ENCODE results near the gene CHSY1. TPM values are rescaled to one million over a fixed set of nuclear protein-coding genes. Genes with fewer than 3 reads are reported as not detected.

CHSY1 gene
- polyA plus RNA-seq, 2 of the 4 experiments (the other 2 are of a cell fraction): 16.0 to 28.1 TPM

- TF ChIP-seq HOXB5 (CRISPR knock-in tag; IDR thresholded peaks at IDR 0.05): no peak
- TF ChIP-seq ZNF302 (CRISPR knock-in tag; IDR thresholded peaks at IDR 0.05): no peak
- TF ChIP-seq RCOR1 (IDR thresholded peaks at IDR 0.05; ENCODE audit: low read depth, low read length): no peak
Observed at GRCh38 chr15:101192081-101192480, 59.8 kb downstream of the CHSY1 start (continued).

DNA sequence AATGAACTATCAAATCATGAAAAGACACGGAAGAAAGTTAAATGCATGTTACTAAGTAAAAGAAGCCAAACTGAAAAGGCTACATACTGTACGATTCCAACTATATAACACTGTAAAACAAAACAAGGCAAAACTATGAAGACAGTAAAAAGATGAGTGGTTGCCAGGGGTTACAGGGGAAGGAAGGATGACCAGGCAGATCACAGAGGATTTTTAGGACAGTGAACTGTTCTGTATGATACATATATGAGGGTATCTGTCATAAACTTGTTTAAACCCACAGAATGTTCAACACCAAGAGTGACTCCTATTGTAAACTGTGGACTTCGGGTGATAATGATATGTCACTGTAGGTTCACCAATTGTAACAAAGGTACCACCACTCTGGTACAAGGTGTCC is 60.6 kb downstream of the CHSY1 start:
- TF ChIP-seq HOXB5 (CRISPR knock-in tag; IDR thresholded peaks at IDR 0.05): no peak
- TF ChIP-seq PHF8 (IDR thresholded peaks at IDR 0.05; ENCODE audit: borderline replicate concordance, low read depth): no peak
- TF ChIP-seq HEYL (CRISPR knock-in tag; IDR thresholded peaks at IDR 0.05): no peak
- ATAC-seq (no peak), FAIRE-seq (no peak), DNase-seq (ENCODE audit: low read depth in 1 of 2, low spot score in 1 of 2) (no peak)
- ChIA-PET CTCF (interaction anchor here (1.0 kb wide), 1 partner anchor 67 kb away, joined by 3 read pairs; no protein-coding TSS in a partner anchor), POLR2A (no interaction called here)
- Histone ChIP-seq H3K4me3 (no peak overlapping the region), H3K9me3 (no peaks in the 10 kb centered on the region), H3K4me2 (no peak overlapping the region), H3K4me1 (peaks cover 30% of the 10 kb centered on the region), H3K27ac (no peak overlapping the region)
- WGBS (ENCODE audit: missing lambda C conversion rate): 73% methylated on average over 3 of the region's 3 CpGs

GRCh38 chr15:101190092-101190595 is 61.7 kb downstream of the CHSY1 start:
- Histone ChIP-seq H3K27ac (no peak overlapping the region), H3K4me1 (peaks cover 30% of the 10 kb centered on the region), H3K4me2 (no peak overlapping the region), H3K9me3 (no peaks in the 10 kb centered on the region), H3K4me3 (no peak overlapping the region)
- ATAC-seq (no peak), FAIRE-seq (no peak), DNase-seq (ENCODE audit: low read depth in 1 of 2, low spot score in 1 of 2) (no peak)
- CTCF ChIA-PET: interaction anchor here (0.6 to 1.0 kb wide), 3 partner anchors 37 to 71 kb away, joined by 3 to 4 read pairs (median 3); no protein-coding TSS in a partner anchor
- WGBS (ENCODE audit: missing lambda C conversion rate): 73% methylated on average over 3 of the region's 3 CpGs
- POLR2A ChIA-PET: no interaction called here
- no peak for TF ChIP-seq SMC3 (IDR thresholded peaks at IDR 0.05)

DNA sequence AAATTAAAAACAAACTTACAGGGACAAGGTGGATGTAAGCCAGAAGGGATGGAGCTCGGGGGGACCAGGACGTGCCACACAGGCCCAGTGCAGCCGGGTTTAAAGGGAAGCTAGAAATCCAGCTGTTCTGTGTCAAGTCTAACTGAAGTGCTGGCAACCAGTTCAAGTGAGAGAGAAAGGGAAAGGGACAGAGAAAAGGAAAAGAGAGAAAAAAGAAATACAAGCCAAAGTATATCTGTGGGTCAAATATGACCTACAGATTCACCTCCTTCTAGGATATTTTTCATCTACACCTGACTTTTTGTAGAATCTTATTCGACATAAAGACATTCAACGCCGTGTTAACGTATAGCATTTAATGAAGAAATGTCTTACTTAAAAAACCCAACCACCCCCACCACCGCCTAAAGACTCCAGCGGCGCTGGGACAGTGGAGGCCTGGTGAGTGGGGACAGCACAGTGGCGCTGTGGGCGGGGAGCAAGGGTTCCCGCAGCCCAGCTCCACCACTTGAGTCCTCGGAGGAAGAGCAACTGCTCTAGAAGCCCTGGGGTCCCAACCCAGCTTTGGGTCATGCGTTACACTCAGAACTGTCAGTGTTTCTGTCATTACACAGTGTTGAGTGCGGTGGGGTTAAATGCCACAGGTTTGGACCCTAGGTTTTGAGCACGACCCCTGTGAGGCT is 62.3 kb downstream of the CHSY1 start:
- ATAC-seq (no peak), DNase-seq (ENCODE audit: low read depth in 1 of 2, low spot score in 1 of 2) (no peak), FAIRE-seq (no peak)
- H3K27ac ChIP-seq: no peak overlapping the region
- peaks cover 27% of the 10 kb centered on the region for H3K4me1 ChIP-seq
- TF ChIP-seq EP300 (IDR thresholded peaks at IDR 0.05) (no peak), GATA3 (IDR thresholded peaks at IDR 0.05; ENCODE audit: borderline replicate concordance) (no peak), RNF2 (IDR thresholded peaks at IDR 0.05; ENCODE audit: borderline replicate concordance, low read depth) (no peak), RAD21 (conservative IDR thresholded peaks at IDR 0.05 in 1 of 2, IDR thresholded peaks at IDR 0.05 in 1 of 2) (no peak), POLR2AphosphoS2 (conservative IDR thresholded peaks at IDR 0.05; ENCODE audit: low read length) (no peak), HES2 (IDR thresholded peaks at IDR 0.05) (no peak), CHD4 (IDR thresholded peaks at IDR 0.05; ENCODE audit: borderline replicate concordance) (no peak), HOXB13 (CRISPR knock-in tag; IDR thresholded peaks at IDR 0.05; ENCODE audit: low read depth) (no peak), EHF (CRISPR knock-in tag; IDR thresholded peaks at IDR 0.05) (no peak), CBX2 (IDR thresholded peaks at IDR 0.05; ENCODE audit: borderline replicate concordance, low read depth) (no peak), PBX3 (IDR thresholded peaks at IDR 0.05) (no peak), NR3C1 (IDR thresholded peaks at IDR 0.05) (no peak), SREBF2 (IDR thresholded peaks at IDR 0.05) (no peak), REST (IDR thresholded peaks at IDR 0.05) (no peak), RARB (CRISPR knock-in tag; IDR thresholded peaks at IDR 0.05) (no peak), ATOH8 (CRISPR knock-in tag; IDR thresholded peaks at IDR 0.05; ENCODE audit: low read depth) (no peak), ZC3H11A (IDR thresholded peaks at IDR 0.05) (no peak), PHF8 (IDR thresholded peaks at IDR 0.05; ENCODE audit: borderline replicate concordance, low read depth) (no peak), BHLHE40 (IDR thresholded peaks at IDR 0.05; ENCODE audit: low read depth, low read length) (no peak)
- TF ChIP-seq, protein P1, sequence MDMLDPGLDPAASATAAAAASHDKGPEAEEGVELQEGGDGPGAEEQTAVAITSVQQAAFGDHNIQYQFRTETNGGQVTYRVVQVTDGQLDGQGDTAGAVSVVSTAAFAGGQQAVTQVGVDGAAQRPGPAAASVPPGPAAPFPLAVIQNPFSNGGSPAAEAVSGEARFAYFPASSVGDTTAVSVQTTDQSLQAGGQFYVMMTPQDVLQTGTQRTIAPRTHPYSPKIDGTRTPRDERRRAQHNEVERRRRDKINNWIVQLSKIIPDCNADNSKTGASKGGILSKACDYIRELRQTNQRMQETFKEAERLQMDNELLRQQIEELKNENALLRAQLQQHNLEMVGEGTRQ (IDR thresholded peaks at IDR 0.05): no peak
- WGBS (ENCODE audit: missing lambda C conversion rate): 93% methylated on average over 17 of the region's 17 CpGs
- ChIA-PET CTCF (interaction anchor here (0.6 to 1.1 kb wide), 3 partner anchors 37 to 72 kb away, joined by 3 to 4 read pairs (median 4); no protein-coding TSS in a partner anchor), POLR2A (no interaction called here)
- no peaks in the 10 kb centered on the region for H3K9me3 ChIP-seq
- no peak overlapping the region for H3K4me3 ChIP-seq
- no peak overlapping the region for H3K4me2 ChIP-seq

Data from A549 (cell line).